Measurements from ENCODE around the gene TNS1.
A peak's percentile ranks its signal among the peaks of the same experiment; 100 is the strongest.
"Not testable (repeated sequence)": the region's sequence is repeated elsewhere in the genome, so short reads cannot be mapped to it uniquely, and the experiment has no call there.

The TNS1 gene

DNA sequence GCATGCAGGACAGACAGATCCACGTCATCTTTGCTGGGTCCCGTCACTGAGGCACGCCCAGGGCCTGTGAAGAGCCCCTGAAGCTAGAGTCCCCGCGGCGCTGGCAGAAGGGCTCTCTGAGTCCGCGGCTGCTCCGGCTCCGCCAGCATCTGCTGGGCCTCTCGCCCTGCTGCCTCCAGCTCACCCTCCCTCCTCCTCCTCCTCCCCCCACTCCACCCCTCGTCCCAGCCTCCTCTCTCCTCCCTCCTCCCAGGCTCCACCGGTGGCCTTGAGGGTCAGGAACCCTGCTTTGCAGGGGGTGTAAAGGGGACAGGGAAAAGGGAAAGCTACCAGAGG lies at the start of gene TNS1:
Gene TNS1, minus strand, starts transcription at position 151 of the 336 bp plus-strand sequence. Its CDS starts 123 bp downstream, at position 28.
- DNase-seq = no peak

DNA sequence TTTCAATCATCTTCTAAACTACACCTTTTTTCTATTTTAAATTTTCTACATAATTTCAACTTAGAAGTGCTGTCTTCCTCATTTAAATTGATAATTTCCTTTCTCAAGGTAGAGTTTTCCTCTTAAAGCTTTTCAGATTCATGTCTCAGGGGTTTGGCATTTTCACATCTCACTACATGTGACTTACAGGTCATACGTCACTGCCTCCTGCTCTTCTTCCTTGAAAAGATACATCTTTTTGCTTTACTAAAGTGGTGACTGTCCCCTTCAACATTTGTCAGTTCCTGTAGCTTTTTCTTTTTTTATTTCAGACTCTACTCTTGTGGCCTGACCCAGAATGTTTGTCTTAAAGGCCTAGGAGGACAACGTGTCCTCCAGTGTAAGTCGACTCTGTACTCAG lies 49.1 kb upstream of the TNS1 start:
- no peak for DNase-seq

DNA sequence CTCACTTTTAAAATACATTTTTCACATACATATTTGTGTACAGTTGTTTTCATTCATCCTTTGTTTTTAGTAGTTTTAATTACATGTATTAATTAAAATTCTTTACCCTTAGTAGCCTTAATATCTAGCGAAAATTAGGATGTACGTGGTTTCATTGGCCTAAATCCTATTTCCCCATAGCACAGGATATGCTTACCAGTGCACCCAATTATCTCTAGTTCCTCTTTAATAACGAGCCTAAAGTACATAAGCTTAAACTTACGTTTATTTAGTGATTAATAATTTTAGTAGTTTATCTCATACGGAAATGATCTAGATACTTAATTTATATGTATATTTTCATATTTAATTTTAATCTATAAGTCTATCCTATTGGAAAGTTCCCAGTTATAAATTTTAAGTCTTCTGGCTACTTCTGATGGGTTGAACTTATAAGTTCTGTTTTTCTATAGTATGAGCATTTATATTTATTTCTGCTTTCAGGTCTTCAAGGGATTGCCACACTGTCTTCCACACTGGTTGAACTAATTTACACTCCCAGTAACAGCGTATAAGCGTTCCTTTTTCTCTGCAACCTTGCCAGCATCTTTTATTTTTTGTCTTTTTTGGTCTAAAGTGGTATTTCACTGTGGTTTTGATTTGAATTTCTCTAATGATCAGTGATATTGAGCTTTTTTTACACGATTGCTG lies 44.9 kb upstream of the TNS1 start:
- DNase-seq = no peak

DNA sequence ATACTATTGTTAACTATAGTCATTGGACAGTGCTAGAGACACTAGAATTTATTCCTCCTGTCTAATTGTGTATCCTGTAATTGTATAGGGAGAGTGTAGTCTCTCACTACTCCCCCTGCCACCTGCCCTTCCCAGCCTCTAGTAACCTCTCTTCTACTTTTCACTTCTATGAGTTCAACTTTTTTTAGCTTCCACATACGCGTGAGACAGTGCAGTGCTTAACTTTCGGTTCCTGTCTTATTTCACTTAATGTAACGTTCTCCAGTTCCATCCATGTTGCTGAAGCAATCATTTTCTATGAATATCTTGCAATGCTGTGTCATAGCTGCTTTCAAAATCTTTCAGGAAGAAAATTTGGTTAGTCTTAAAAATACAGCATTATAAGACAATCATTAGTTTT lies 43.4 kb upstream of the TNS1 start:
- no peak for DNase-seq

DNA sequence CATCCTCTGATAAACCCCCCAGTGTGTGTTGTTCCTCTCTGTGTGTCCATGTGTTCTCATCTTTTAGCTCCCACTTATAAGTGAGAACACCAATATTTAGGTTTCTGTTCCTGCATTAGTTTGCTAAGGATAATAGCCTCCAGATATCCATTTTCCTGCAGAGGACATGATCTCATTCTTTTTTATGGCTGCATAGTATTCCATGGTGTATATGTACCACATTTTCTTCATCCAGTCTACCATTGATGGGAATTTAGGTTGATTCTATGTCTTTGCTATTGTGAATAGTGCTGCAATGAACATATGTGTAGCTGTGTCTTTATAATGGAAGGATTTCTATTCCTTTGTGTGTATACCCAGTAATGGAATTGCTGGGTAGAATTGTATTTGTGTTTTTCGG lies 41.8 kb upstream of the TNS1 start:
- DNase-seq = not testable (repeated sequence)

DNA sequence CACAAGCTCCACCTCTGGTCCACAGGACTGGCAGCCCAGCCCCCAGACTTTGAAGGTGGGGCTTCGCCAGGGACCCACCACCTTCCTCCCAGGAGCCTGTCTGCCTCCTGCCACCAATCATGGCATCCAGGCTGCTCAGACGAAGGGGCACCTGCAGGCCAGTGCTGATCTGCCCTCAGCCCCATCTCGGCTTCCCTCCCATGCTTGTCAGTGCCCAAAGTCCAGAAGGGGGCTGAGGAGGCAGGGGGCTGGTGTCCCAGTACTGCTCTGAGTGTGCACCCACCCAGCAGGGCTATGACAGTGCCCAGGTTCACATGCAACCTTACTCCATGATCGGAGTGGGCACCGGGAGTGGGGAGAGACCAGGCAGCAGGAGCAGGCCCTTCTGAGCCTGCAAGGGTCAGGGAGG lies 40.9 kb upstream of the TNS1 start:
- no peak for DNase-seq

DNA sequence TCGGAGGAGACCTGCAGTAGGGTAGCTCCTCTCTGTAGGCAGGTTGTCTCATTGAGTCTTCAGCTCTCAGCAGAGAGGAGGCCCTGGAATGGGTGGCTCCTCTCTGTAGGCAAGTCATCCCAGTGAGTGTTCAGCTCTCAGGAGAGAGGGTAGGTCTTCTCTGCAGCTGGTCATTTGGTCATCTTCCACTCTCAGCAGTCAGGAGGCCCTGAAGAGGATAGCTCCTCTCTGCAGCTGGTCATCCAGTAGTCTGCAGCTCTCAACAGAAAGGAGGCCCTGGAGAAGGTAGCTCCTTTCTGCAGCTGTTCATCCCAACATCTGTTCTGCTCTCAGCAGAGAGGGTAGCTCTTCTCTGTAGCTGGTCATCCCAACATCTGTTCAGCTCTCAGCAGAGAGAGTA lies 40.3 kb upstream of the TNS1 start:
- DNase-seq = no peak

DNA sequence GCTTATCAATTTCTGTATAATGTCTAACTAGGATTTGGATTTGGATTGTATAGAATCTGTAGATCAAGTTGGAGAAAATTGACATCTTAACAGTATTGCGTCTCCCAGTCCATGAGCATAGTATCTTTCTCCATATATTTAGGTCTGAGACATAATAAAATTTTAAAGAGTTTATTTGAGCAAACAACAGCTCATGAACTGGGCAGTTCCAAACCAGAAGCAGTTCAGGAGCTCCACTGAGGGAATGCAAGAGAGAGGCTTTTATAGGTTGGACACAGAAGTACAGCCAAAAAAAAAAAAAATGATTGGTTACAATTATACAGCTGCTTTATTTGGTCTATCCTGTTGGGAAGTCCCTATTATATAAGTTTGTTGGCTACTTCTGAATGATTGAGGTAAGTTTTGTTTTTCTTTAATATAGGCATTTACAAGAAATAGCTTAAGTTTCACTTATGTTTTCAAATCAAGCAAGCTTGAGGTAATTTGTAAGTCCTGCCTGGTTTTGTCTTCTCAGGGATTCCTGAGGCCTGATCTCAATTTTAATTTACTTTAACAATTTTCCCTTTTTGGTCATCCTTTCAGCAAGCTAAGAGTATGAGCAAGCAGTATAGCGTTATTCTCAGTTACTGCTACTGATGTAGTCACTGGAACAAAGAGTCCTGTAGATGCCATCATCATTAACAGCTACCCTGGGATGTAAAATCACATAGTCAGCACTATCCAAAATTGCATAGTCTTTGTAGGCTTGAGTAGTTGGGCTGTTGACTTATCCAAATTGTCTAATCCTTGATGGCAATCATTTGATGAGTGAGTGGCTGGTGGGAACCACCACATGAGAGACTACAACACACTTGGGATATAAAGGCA lies 38.7 kb upstream of the TNS1 start:
- DNase-seq = no peak

DNA sequence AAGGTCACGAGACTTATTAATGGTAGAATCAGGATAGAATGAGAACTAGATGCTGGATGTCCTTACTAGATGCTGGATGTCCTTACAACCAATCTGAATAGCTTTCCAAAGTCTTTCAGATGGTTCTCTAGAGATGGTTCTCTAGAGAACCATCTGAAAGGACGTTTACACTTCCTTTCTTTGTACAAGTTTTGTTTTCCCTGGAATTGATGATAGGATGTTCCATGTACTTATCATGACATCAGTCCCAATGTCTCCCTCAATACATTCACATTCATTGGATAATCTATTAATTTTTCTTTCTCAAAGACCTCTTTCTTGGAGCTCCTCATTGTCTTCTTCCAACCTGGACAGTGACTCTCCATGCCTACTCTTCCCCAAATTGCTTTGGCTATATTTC lies 38.1 kb upstream of the TNS1 start:
- no peak for DNase-seq

DNA sequence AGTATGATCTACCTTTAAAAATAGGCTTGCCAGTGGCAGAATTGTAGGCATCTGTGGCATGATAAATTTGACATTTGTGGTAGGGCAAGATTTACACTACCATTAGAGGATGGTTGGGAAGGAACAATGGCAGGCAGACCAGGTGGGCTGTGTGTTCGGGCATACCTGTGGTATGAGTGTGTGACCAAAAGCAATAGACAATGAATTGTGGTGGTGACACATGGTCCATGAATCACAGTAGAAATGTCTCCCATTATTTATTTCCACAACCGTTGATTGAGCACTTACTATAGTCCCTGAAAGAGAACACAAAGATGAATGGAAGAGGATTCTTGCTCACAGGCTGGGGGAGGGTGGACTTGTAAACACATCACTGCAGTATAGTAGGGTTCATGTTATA lies 36.4 kb upstream of the TNS1 start:
- DNase-seq = no peak

DNA sequence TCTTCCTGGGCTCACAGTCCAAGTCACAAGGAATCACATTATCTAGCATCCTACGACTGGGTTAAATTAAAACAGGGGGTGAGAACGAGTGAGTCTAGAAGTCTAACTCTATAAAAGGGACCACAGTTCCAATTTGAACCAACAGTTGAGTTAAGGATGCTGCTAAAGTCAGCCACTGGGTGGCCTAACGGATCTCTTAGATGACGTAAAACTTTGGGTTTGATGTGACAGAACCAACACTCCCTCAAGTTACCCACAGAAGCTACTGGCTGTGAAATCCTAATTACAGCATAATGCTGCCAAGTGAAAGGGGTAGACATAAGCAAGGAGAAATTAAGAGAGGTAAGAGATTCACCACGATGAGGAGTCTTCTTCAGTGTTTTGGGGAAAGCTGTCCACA lies 33.6 kb upstream of the TNS1 start:
- DNase-seq = peak in 1 of 2 experiments; percentile 4

DNA sequence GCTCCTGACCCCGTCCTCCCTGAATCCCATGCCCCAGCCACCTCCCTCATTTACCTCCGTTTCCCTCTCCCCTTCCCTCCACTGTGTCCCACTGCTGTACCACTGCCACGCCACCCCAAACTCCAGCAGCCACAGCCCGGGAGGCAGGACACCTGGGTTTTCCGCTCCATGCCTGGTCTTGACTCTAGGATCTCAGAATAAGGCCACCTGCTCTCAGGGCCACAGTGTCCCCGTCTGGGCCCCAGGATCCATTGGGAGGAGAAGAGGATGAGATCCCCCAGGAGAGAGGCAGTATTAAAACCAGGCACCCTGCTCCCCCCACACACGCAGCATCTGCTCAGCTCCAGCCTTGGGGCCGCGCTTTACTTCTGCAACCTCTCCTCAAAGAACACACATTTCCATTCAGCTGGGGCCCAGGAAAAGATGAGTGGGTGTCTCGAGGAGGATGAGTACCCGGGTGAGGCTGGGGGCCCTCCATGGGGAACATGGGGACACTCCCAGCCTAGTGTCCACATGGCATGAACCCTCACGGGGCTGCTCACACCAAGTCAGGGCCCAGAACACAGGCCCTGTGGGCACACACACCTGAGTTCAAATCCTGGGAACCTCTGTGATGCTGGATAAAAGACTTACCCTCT lies 32.8 kb upstream of the TNS1 start:
- no peak for DNase-seq

DNA sequence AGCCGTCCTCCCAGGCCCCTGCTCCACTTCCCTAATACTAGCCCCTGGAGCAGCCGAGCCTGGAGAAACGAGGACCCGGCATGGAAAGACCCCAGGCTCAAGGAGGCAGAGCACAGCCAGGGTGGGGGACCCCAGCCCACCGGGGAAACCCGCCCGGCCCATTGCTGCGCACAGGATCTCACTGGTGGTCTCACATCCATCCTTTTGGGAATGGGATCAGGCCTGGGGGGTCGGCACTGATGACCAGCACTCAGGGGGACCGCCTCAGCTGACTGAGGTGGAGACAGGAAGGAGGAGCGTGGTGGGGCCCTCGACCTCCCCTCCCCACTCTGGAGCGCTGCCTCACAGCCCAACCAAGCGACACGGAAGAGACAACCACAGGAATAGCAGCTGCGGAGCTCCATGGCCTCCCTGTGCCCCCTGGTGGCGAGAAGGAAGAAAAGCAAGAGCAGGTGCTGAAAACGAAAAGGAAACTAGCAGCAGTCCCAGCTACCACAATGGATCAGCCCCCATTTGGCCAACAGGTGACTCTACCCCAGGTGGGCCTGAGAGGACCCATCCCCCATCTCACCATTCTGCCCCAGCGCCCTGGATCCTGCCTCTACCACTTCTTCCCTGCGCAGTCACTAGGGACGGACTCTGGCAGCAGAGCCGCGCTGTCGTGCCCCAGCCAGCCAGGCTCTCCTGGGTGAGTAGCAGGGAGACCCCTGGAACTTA lies 31.9 kb upstream of the TNS1 start:
- DNase-seq = peak; percentile 34 to 47

DNA sequence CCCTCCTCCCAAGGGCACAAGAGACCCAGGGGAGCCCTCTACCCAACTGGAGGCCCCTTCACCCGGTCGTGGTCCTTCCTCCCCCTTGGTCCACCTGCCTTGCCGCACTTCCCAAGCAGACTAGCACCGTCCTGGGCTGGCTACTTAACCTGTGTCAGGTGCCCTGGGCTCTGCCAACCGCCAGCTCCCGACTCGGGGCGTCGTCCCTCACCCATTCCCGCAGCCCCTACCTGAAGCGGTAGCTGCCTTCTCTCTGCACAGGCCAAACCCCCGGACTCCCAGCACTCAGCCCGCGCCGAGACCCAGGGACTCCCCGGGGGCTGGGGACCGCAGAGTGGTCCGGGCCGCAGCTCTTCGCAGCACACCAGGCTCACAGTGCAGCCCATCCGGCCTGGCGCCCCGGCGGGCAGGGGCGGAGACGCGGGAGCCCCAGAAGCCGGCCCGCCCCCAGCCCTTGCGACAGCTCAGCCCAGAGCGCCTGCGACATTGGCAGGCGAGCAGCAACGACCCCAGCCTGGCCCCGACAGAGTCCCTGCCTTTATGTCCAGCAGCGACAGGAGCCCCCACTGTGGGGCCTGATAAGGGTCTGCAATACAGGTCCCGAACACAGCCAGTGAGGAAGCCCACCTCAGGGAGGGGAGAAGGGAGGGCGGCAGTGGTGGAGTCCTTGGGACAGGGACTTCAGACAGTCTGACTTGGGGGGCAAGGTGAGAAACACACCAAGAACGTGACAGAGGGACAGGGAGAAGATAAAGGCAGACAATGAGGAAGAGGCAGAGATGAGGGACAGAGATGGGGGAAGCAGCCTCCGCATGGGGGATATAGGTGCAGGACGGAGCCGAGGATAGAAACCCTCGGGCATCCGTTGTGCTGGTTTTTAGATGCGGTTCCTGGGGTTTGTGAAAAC lies 31.0 kb upstream of the TNS1 start:
- DNase-seq = peak in 1 of 2 experiments; percentile 3

DNA sequence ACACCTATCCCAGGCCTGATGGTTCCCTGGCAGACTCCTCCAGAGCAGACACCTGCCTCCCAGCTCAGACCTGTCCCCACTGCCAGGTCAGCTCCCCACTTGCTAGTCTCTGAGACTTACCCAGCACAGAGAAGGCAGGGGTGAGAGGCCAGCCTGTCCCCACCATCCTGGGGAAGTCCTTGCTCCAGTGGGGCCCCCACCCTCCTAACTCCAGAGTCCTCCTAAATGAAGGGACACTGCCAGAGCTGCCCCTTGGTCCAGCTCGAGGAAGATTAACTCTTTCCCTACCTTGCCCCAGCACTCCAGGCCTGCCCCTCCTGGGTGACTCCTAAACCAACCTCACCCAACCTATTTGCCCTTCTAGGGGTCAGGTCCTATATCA lies 30.4 kb upstream of the TNS1 start:
- no peak for DNase-seq

DNA sequence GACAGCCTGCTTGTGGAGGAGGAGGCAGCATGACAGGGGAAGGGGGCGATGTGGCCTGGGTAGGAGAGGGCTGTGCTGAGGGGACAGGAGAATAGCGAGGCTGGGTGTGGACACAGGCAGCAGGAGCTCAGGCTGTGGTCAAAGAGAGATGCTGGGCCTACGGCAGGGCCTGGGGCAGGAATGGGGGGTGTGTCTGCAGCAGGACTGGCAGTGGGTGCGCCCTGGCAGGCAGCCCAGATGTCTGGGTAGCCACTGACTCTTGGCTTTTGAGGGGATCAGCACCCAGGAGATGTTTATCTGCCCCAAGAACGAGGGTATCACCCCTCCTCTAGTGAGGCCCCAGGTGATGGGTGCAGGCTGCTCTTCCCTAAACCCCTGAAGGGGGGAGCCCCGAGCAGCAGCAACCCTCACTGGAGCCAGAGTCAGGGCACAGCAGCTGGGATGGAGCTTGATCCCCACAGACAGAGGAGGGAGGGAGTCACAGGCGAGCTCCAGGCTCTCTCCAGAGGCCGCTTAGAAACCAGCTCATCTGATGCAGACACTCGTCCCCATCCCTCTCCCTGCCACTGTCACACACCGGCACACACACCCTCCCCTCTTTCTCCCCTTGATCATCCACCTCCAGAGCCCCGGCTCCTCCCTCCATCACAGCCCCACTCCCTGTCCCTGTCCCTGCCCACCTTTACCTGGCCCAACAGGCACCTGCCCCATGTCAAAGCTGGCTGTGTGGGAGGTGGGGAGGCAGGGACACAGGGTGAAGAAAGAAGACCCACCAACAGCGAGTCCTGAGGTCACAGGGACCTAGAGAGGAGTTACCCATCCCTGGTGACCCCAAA lies 29.8 kb upstream of the TNS1 start:
- DNase-seq = no peak

DNA sequence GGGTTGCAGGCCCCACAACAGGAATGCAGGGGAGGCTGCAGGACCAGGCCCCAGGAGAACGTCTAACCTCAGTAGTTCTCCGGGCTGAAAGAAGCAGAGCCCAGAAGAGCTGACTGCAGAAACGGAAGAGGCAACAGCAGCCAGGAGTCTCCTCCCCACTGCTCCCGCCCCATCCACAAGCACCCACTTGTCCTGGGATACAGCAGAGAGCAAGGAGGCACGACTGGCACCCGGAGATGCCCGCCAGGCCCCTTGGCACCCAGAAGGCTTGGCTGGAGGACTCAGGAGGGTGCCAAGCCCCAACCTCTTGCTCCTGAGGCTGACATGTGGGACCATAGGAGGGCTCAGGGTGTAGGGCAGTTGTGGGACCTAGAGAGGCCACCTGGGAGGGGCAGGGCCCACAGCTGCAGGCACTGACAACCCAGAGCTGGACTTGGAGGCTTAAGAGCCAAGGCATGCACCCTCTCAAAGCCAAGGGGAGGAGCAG lies 29.0 kb upstream of the TNS1 start:
- DNase-seq = no peak

DNA sequence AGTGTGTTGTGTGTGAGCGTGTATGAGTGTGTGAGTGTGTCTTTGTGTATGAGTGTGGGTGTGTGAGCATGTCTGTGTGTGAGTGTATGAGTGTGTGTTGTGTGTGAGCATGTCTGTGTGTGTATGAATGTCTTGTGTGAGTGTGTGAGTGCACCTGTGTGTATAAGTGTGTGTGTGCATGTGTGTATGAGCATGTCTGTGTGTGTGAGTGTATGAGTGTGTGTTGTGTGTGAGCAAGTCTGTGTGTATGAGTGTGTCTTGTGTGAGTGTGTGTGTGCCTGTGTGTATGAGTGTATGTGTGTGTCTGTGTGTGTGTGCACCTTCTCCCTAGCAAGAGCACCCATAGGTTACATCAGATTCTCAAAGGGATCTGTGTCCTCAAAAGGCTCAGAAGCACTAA lies 28.5 kb upstream of the TNS1 start:
- no peak for DNase-seq

DNA sequence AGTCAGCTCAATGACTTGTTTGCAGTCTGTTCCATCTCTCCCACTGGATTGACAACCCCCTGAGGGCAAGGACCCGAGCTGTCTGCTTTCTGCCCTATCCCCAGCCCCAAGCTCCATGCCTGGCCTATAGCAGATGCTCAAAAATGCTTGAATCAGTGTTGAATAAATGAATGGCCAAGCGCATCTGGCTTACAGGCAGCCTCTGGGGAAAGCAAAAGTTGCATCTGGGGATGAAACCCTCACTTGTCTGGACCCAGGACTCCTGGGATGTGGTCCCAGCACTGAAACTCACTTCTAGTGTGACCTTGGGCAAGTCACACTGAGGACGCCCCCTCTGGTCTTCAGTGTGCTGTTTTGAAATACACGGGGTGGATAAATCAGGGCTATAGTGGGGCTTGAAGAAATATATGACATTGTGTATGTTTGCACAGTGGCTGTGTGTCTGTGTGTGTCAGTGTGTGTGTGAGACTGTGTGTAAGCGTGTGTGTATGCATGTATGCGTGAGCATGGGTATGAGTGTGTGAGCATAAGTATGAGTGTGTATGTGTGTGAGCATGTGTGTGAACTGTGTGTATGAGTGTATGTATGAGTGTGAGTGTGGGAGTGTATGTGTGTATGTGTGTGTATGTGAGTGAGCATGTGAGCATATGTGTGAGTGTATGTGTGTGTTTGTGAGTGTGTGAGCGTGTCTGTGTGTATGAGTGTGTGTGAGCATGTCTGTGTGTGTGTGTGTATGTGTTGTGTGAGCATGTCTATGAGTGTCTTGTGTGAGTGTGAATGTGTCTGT lies 27.8 kb upstream of the TNS1 start:
- DNase-seq = no peak

All from Kasumi-1 (cell line).